HG02759 (cell line): ENCODE measurements around the gene TTLL7.

Source experiments
- ATAC-seq: cut with Tn5 transposase; IDR thresholded peaks from one replicate; pipeline ENCODE4 v1.9.1; 2021; ENCODE audit warnings: mild to moderate bottlenecking, moderate library complexity; ENCODE audit not compliant: unreplicated experiment

TTLL7 gene

GRCh38 chr1:83887483-83887882 is 111.4 kb downstream of the TTLL7 start:
- no peak for ATAC-seq

- ATAC-seq, result no peak
These were observed 115.0 kb downstream of the TTLL7 start for GRCh38 chr1:83883979-83884378.

- ATAC-seq, result no peak
These were observed 116.0 kb downstream of the TTLL7 start for GRCh38 chr1:83882906-83883305.

- no peak for ATAC-seq
These were observed 126.4 kb downstream of the TTLL7 start for GRCh38 chr1:83872515-83872914.

GRCh38 chr1:83864991-83865390 is 133.9 kb downstream of the TTLL7 start:
- ATAC-seq, result no peak

- ATAC-seq, result peak; percentile 96
These were observed 138.3 kb downstream of the TTLL7 start for GRCh38 chr1:83860490-83861221.

GRCh38 chr1:83857716-83858115 is 141.2 kb downstream of the TTLL7 start:
- no peak for ATAC-seq

- no peak for ATAC-seq
These were observed 141.8 kb downstream of the TTLL7 start for GRCh38 chr1:83857103-83857502.

GRCh38 chr1:83856381-83856780 is 142.6 kb downstream of the TTLL7 start:
- ATAC-seq, result no peak

GRCh38 chr1:83854456-83854855 is 144.5 kb downstream of the TTLL7 start:
- no peak for ATAC-seq

- ATAC-seq, result no peak
These were observed 148.1 kb downstream of the TTLL7 start for GRCh38 chr1:83850834-83851233.

GRCh38 chr1:83849191-83850061 is 149.5 kb downstream of the TTLL7 start:
- ATAC-seq, result no peak

- ATAC-seq, result no peak
These were observed 152.8 kb downstream of the TTLL7 start for GRCh38 chr1:83846138-83846537.

- ATAC-seq, result no peak
These were observed 153.4 kb downstream of the TTLL7 start for GRCh38 chr1:83845437-83846071.

- ATAC-seq, result no peak
These were observed 154.4 kb downstream of the TTLL7 start for GRCh38 chr1:83844546-83844945.

GRCh38 chr1:83839566-83840173 is 159.3 kb downstream of the TTLL7 start:
- ATAC-seq, result no peak

- ATAC-seq, result no peak
These were observed 160.4 kb downstream of the TTLL7 start for GRCh38 chr1:83838573-83838972.

GRCh38 chr1:83836543-83836942 is 162.4 kb downstream of the TTLL7 start:
- ATAC-seq, result no peak

- no peak for ATAC-seq
These were observed 164.2 kb downstream of the TTLL7 start for GRCh38 chr1:83834621-83835264.

- no peak for ATAC-seq
These were observed 166.7 kb downstream of the TTLL7 start for GRCh38 chr1:83832194-83832593.

- no peak for ATAC-seq
These were observed 169.8 kb downstream of the TTLL7 start for GRCh38 chr1:83829106-83829505.
